ENCODE measurements around the gene PRDM15. TPM values are rescaled to one million over a fixed set of nuclear protein-coding genes. Genes with fewer than 3 reads are reported as not detected.

The PRDM15 gene
- total RNA-seq, 3 donors from 2014 or later (not counting 1 experiment from before 2014, with no cell fraction given), result 11.4 to 13.5 (median 11.9) TPM

DNA sequence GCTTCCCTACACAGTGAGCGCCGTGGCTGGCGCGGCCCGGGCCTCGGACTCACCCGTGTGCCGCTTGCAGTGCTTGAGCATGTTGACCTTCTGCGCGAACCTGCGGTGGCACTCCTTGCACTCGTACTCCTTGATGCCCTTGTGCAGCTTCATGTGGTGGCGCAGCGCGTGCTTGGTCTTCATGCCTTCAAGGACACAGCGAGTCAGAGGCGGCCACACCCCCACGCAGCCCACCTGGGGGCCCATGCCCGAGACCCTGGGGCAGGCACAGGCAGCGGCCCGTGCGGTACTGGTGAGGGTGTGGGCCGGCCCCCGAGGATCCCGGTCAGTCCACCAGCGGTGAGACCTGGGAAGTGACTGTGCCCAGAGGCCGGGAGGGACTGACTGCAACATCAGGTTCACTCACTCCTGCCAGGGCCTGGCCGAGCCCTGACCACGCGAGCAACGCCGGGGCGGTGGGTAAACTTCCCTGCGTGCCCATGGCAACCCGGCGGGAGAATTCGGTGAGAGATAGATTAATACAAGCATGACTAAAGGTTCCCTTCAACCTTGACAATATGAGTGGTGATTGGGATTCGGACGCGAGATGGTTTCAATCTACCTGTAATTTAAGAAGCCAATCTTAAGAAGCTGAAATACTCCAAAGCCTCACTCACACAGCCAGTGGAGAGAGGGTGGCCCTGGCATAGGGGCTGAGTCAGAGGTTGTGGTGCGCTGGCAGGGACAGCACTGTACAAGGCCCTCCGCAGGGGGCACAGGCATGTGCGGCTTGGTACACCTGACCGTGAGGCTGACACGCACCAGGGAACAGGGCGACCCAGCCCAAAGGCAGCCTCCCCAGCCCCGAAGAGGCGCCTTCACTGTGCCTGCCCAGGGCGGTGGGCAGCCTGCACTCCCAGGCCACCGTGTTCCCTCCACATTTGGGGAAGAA, 63.2 kb downstream of the PRDM15 start:
- H3K4me3 Mint-ChIP-seq, result no peak overlapping the region
- peaks cover 2% of the 10 kb centered on the region for H3K36me3 Mint-ChIP-seq
- Histone ChIP-seq H3K4me3 (ENCODE audit: low read length) (no peak overlapping the region), H3K27me3 (ENCODE audit: control insufficient read depth, insufficient read depth, low read length) (no peaks in the 10 kb centered on the region), H3K27ac (ENCODE audit: low read length) (no peak overlapping the region), H3K4me1 (ENCODE audit: control insufficient read depth, insufficient read depth, low read length) (no peaks in the 10 kb centered on the region), H3K9me3 (ENCODE audit: control insufficient read depth, insufficient read depth, low read length) (no peaks in the 10 kb centered on the region), H3K36me3 (ENCODE audit: control insufficient read depth, insufficient read depth, low read length) (peaks cover 27% of the 10 kb centered on the region)
- DNase-seq (no peak), ATAC-seq (no peak)
- intact Hi-C loops (cut with micrococcal nuclease), result loop anchor here (1.0 to 5.0 kb wide), 2 partner anchors 301 to 534 kb away; no protein-coding TSS in a partner anchor
- TF ChIP-seq CTCF (IDR thresholded peaks at IDR 0.05), result no peak
- H3K4me1 Mint-ChIP-seq, result no peaks in the 10 kb centered on the region
- 94% methylated on average over 46 of the region's 50 CpGs for WGBS (ENCODE audit: insufficient coverage)
- no peaks in the 10 kb centered on the region for H3K27me3 Mint-ChIP-seq (ENCODE audit: low read depth in 2 of 2)
- no peak overlapping the region for H3K27ac Mint-ChIP-seq
- H3K9me3 Mint-ChIP-seq, result no peaks in the 10 kb centered on the region

- H3K27ac ChIP-seq (ENCODE audit: low read length), result no peak overlapping the region
- no peaks in the 10 kb centered on the region for H3K27me3 ChIP-seq (ENCODE audit: control insufficient read depth, insufficient read depth, low read length)
- no peaks in the 10 kb centered on the region for H3K9me3 ChIP-seq (ENCODE audit: control insufficient read depth, insufficient read depth, low read length)
- Mint-ChIP-seq H3K9me3 (no peaks in the 10 kb centered on the region), H3K36me3 (peaks cover 6% of the 10 kb centered on the region), H3K4me1 (no peaks in the 10 kb centered on the region), H3K27me3 (ENCODE audit: low read depth in 2 of 2) (no peaks in the 10 kb centered on the region), H3K27ac (no peak overlapping the region), H3K4me3 (no peak overlapping the region)
- WGBS (ENCODE audit: insufficient coverage), result 93% methylated on average over 11 of the region's 11 CpGs
- ATAC-seq, result no peak
- H3K36me3 ChIP-seq (ENCODE audit: control insufficient read depth, insufficient read depth, low read length), result peaks cover 40% of the 10 kb centered on the region
- H3K4me1 ChIP-seq (ENCODE audit: control insufficient read depth, insufficient read depth, low read length), result no peaks in the 10 kb centered on the region
- no peak for TF ChIP-seq CTCF (IDR thresholded peaks at IDR 0.05)
- no peak overlapping the region for H3K4me3 ChIP-seq (ENCODE audit: low read length)
- intact Hi-C loops (cut with micrococcal nuclease), result no loop called here
- DNase-seq, result no peak
Measured at GRCh38 chr21:41813226-41813625, 65.9 kb downstream of the PRDM15 start.

DNA sequence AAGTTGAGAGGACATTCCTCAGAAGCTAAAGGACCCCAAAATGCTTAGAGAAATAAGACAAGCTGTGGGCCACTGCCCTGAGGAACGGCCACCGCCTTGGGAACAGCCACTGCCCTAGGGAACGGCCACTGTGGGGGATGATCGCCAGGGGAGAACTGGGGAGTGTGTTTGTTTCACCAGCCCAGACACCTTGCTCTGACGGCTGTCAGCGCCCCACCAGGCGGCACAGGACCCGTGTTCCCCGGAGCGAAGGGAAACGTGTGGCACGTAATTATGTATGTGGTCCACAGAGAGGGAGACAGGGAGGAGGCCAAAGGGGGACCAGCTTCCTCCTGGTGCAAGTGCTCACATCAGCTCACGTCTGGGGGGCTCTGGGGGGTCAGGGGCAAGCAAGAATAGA, 66.5 kb downstream of the PRDM15 start:
- DNase-seq (no peak), ATAC-seq (no peak)
- peaks cover 6% of the 10 kb centered on the region for H3K36me3 Mint-ChIP-seq
- intact Hi-C loops (cut with micrococcal nuclease), result no loop called here
- Histone ChIP-seq H3K27ac (ENCODE audit: low read length) (no peak overlapping the region), H3K27me3 (ENCODE audit: control insufficient read depth, insufficient read depth, low read length) (no peaks in the 10 kb centered on the region), H3K36me3 (ENCODE audit: control insufficient read depth, insufficient read depth, low read length) (peaks cover 40% of the 10 kb centered on the region), H3K4me3 (ENCODE audit: low read length) (no peak overlapping the region), H3K9me3 (ENCODE audit: control insufficient read depth, insufficient read depth, low read length) (no peaks in the 10 kb centered on the region), H3K4me1 (ENCODE audit: control insufficient read depth, insufficient read depth, low read length) (no peaks in the 10 kb centered on the region)
- H3K27ac Mint-ChIP-seq, result no peak overlapping the region
- WGBS (ENCODE audit: insufficient coverage), result 97% methylated on average over 13 of the region's 13 CpGs
- no peak overlapping the region for H3K4me3 Mint-ChIP-seq
- peaks cover 0 to under 1% of the 10 kb centered on the region in 2 donors for H3K4me1 Mint-ChIP-seq
- TF ChIP-seq CTCF (IDR thresholded peaks at IDR 0.05), result no peak
- no peaks in the 10 kb centered on the region for H3K27me3 Mint-ChIP-seq (ENCODE audit: low read depth in 2 of 2)
- H3K9me3 Mint-ChIP-seq, result no peaks in the 10 kb centered on the region
